T-helper 2 cell treated with Interferon-gamma antibody and Interleukin-4, amounts not matched to agents 100 ng/mL and 5 ng/mL, for 36 hours (primary cell): ENCODE data around the gene MACIR. TPM values are rescaled to one million over a fixed set of nuclear protein-coding genes. Genes with fewer than 3 reads are reported as not detected.

Experiments used
- intact Hi-C: fragments of 100-400 bp; cut with micrococcal nuclease; formaldehyde crosslinking; loops from one replicate; pipeline ENCODE4 v1.15.1; 2023
- total RNA-seq: library from RNA; stranded (reverse); gene quantifications from 2 replicates; pipeline ENCODE4 v1.2.3, GENCODE V29; 2022

The MACIR gene
- total RNA-seq, 1 donor from 2014 or later, result 7.2 TPM

DNA sequence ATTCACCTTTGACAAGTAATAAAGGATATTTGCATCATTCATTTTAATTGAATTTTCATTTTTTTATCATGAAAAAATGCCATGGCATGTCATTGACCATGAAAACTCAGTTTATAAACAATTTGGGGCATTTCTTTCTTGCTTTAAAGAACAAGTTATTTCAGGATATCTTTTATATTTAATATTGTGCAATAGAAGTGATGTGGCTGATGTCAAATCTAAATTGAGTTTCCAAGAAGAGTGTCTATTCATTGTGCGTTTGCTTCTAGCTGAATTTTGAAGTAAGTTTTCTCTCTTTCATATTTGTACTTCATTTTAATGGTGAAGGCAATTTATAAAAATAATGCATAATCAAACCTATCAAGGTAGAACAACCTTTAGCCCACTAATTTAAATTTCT lies 30.5 kb downstream of the MACIR start:
- intact Hi-C loops, result no loop called here

DNA sequence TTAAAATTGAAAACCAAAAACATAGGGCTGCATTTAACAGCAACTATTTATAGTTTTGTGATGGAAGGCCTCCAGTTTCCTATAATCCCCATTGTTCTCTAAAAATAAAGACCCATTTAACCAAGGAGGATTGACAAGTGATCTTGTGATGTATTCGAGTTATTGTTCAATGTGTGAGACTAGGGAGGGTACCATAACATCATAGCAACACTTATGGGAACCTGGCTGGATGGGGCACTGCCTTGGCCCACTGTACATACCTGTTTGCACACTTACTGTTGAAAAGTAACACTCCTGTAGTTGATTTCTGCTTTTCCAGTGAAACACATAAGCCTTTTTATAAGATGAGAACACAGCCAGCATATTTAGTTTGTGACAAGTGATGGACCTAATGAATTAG lies 32.3 kb downstream of the MACIR start:
- intact Hi-C loops, result no loop called here

DNA sequence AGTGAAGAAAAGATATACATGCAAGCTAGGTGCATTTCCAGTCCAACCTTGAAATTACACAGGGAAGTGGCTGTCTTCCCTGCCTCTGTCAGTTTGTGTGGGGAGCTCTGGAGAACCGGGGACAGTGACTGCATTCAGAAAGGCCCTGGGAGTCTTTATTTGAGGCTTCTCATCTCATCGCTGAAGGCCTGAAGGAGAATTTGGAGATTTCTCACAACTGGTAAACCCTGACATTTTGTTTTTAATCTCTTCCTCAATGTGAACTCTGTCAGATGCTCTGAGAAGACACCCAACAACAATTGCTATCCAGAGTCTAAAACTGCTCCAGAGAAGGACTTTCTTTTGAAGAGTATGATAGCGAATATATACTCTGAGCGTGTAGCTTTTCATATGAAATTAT lies 33.0 kb downstream of the MACIR start:
- intact Hi-C loops, result no loop called here

DNA sequence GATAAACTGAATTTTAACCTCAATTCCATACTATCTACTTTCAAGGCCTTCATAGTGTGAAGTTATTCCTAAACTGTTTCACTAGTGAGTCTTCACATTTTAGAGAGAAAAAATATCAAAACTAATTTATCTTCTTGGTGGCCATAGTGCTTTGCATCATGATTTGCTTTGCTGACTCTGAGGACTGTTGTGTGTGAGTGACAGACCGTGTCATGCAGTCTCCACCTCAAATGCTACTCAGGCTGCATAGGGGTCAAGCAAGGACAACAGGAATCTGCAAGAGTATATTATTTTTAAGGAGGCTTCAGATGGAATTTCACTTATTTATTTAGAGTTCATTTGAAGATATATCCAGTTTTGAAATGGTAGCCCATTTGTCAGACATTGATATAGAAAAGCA lies 34.5 kb downstream of the MACIR start:
- intact Hi-C loops, result no loop called here

DNA sequence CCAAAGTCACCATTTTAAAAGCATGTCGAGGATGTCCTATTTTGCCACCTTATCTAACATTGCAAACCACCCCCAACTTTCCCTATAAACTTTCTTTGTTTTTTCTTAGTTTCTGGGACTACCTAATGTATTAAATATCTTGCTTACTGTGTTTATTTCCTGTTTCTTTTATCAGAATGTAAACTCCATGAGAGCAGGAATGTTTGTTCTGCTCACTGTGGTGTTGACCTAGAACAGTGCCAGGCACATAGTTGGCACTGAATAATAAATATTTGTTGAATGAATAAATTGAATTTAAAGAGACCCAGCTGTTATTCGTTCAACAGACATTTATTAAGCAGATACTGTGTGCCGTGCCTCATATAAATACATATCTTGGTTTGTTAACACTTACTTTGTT lies 35.2 kb downstream of the MACIR start:
- intact Hi-C loops, result no loop called here

DNA sequence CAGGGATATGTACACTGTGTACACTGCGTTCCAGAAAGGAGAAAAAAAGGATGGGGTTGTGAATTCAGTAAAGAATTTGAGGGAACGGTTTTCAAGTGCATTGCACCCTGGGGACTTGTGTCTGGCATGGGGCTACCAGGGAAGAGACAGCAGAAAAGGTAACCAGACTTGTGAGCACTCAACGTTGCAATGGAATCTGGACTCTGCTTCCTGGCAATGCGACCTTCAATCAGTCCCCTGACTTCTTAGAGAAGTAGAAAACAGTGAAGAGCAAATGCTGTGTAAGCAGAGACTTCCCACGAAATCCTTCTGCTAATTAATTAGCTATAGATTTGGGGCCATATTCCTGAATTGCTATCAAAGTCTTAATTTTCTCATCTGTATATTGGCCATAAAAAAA lies 36.3 kb downstream of the MACIR start:
- intact Hi-C loops, result no loop called here

DNA sequence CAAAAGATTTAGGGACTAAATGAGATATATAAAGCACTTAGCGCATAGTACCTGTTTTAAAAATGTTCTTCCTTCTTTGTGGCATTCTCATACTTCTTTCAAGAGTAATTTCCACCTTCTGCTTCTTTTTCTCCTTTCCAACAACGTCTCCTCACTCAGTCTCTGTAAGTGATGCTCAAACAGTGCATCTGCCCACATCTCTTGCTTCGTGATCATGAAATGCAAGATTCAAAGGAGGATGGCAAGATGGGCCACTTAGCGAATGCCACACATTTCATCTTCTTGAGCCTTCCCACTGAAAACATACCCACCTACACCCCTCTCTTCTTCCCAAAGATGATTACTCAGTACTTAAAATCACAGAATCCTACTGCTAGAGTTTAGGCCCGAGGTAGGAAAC lies 36.9 kb downstream of the MACIR start:
- intact Hi-C loops, result no loop called here

DNA sequence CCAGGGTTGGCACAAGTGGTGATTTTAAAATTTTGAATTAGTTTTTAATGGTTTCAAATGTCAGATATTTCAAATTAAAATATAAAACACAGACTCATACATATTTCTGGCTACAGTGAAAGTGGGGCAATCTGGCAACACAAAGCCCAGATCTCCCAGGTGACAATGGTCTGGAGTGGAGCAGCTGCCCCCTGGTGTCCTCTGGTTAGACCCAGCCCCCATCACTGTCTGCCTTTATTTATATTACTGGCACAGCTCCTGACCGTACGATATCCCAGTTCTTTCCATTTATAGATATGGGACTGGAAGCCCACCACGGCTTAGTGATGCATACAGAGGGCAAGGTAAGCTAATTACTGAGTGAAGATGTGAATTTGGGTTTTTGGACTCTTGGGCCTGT lies 37.3 kb downstream of the MACIR start:
- intact Hi-C loops, result no loop called here

DNA sequence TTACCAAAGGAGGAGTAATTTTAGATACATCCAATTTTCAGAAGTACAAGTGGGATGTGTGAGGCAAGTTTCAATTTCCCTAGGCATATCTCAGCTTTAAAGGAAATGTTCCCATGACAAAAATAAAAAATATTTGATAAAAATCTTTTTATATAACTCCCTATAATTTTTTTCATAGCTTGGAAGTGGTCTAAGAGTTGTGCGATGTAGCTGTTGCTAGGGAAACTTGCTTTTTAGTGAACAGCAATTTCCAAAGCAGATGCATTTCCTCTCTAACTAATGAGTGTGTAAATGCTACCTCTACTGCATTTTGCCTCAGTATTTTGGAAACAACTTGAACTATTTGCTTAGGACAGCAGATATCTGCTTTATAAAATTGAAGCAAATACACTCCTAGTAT lies 39.6 kb downstream of the MACIR start:
- intact Hi-C loops, result no loop called here

DNA sequence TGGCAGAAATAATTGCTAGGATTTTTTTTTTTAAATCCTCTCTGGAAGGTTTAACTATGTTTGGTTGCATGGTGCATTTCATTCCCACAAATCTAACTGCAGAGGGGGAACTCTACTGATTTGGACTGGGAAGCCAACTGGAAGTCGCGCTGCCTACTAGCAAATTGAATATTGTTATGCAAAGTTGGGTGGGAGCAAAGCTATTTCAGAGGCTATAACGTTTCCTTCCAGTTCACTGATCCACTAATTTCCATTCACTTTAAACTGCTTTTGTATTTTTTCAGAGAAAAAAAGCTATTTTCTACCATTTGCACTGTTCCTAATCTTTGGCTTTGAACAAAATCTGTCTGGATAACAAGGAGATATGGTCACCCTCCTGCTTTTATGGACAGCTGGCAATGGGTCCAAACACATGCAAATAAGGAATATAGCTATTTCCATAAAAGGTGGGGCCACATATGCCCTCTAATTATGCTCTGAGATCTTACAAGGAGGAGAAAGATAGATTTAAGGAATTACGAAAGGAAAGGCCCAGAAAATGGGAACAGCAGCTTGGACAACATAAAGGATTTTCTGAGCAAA lies 40.1 kb downstream of the MACIR start:
- intact Hi-C loops, result no loop called here

DNA sequence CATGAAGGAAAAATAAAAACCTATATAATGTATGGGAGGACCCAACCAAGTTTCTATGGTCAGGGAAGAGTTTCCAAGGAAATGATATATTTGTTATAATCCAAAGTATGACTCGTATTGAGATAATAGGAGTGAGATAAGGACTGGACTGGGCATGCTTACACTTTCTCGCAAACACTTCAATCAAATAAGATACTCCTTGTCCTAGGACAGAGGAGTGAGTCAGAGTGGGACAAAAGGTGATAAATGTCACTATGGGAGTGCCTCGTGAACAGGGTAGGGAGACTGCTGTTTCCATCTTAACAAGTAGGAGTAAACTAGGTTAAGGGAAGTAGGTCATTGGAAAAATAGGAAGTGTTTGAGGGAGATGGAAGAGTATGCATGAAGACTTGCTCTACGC lies 47.2 kb downstream of the MACIR start:
- intact Hi-C loops, result no loop called here

DNA sequence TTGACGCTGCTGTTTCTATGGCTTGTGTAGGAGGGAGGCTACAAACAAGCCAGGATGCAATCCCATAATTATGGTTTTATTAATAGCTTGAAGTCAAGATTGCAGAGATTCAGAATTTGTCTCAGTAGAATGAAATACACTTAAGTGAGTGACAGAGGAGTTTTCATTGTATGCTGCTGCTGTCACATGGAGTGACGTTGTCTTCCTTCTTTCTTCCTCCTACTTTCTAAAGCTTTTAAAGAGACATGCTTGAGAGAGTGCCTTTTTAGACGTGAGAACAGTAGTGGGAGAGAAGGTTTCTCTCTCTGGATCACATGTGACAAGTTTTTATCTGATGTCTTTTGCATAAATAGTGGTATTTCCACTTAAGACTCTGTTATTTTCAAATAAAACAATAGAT lies 48.9 kb downstream of the MACIR start:
- intact Hi-C loops, result no loop called here

DNA sequence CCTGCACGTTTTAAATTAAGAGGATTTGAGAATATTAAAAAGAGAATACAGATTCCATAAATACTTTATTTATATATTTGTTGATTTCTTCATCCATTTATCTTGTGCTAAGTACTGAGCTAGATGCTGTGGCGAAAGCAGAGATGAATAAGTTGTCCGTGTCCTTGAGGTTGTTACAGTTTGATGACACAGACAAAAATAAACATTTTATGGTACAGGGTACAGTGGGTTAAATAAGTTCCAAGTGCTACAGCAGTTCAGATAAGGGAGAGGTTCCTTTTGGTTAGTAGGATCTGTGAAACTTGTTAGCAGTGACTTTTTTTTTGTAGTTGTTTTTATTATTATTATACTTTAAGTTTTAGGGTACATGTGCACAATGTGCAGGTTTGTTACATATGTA lies 50.2 kb downstream of the MACIR start:
- intact Hi-C loops, result no loop called here

DNA sequence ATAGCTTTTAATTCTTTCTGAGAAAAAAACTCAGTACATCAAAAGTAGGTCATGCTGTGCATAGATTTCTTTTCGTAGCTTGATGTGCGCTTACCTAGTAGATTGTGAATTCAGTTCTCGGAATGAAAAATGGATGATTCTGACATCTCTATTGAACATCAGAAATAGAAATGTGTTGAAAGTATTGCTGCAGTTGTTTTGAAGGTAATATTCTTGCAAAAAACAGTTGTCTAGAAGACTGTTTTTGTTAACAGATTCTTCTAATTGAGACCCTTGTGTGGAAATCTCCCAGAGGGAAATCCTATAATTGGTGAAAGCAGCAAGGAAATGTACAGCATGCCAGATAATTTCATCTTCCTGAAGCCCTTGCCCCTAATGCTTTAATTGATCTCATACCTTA lies 54.5 kb downstream of the MACIR start:
- intact Hi-C loops, result no loop called here

DNA sequence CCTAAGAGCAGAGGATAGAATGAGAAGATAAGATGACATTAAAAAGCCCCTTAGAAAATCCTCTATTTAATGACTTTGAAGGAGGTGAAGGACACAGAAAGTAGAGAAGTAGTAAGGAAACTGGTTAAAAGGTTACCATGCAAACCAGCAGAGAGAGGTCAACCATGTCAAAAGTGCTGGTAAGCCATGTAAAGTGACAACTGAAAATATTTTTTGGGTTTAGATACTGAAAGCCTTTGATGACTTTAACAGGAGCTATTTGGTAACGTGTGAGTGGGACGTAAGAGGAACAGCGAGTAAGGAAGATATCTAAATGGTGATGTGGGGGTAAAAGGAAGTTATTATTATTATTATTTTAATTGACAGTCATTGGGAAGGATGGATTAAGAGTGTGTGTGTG lies 56.9 kb downstream of the MACIR start:
- intact Hi-C loops, result no loop called here

DNA sequence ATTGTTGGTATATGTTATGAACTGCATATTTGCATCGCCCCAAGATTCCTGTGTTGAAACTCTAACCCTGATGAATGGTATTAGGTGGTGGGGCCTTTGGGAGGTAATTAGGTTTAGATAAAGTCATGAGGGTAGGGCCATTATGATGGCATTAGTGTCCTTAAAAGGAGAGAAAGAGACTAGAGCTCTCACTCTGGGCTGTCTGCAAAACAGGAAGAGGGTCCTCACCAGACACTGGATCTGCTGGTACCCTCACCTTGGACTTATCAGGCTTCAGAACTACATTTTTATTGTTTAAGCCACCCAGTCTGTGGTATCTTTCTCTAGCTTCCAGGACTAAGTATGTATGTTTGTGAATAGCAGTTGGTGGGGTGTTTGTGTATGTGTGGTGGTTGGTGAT lies 68.9 kb downstream of the MACIR start:
- intact Hi-C loops, result no loop called here

DNA sequence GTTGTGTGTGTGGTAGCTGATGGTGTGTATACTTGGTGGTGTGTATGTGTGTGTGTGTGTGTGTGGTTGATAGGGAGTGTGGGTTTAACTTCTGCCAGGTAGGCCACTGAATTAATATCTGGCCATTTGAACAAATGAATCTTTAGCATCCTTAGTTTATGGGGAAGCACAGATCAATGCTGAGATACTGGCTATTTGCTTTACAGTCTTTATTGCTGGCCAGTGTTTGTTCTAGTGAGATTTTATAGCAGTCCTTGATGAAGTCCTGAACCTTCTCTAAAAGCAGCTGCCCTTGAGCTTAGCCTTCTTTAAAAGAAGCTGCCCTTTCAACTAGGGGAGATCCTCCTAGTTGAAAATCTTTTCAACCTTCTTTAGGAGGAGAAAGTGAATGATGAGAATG lies 69.3 kb downstream of the MACIR start:
- intact Hi-C loops, result no loop called here

Other genes starting within 250 kb of the MACIR start
- 8.0 and 10.5 TPM in 2 replicates for gene GIN1, start 138.6 kb upstream of the MACIR start, total RNA-seq
- 69.9 and 70.8 TPM in 2 replicates for gene PPIP5K2, start 138.5 kb upstream of the MACIR start, total RNA-seq